ENCODE measurements around the gene ADSL.

GRCh38 chr22:40392618-40393017 is 46.3 kb downstream of the ADSL start:
- TF ChIP-seq EZH2 (optimal IDR thresholded peaks at IDR 0.05; ENCODE audit: low read depth, low read length) = no peak
- no peak for TF ChIP-seq CTCF (IDR thresholded peaks at IDR 0.05; ENCODE audit: low read length)
